Vagina (tissue), 2 donors: ENCODE data around the gene UACA.

Experiments used
- CTCF ChIP-seq, 3 experiments: fragments of 450-650 bp in 2 of 3; fragments of 200-600 bp in 1 of 3; sonication (generic) in 1 of 3; IDR thresholded peaks; one replicate each; pipeline ENCODE4 v1.5.1; 2017 to 2019; ENCODE audit warnings: antibody characterized with exemption in 3 of 3, mild to moderate bottlenecking in 2 of 3, moderate library complexity in 2 of 3
- POLR2A ChIP-seq, 2 donors: fragments of 450-650 bp; IDR thresholded peaks; one replicate each; pipeline ENCODE4 v1.6.1; 2017; ENCODE audit warnings: antibody characterized with exemption in 2 of 2, mild to moderate bottlenecking in 2 of 2, moderate library complexity in 2 of 2

- TF ChIP-seq POLR2A (IDR thresholded peaks at IDR 0.05) (no peak), CTCF (IDR thresholded peaks at IDR 0.05) (no peak)
Measured at GRCh38 chr15:70611286-70611685, 152.1 kb downstream of the UACA start.
